WTC11 (cell line): Measurements from ENCODE around the gene ANO4. TPM values are rescaled to one million over a fixed set of nuclear protein-coding genes. Genes with fewer than 3 reads are reported as not detected.

Experiments
- ATAC-seq: fragments of 200-7000 bp; cut with Tn5 transposase; 2 replicates; pipeline ENCODE4 v1.10.0; 2021; ENCODE audit warnings: mild to moderate bottlenecking, moderate library complexity
- CTCF ChIA-PET: fragments of 300-600 bp; sonication (Branson Sonifier 250); formaldehyde crosslinking; loops from one replicate; lab custom pipeline; 2021; ENCODE audit warnings: antibody characterized with exemption; lab: Charles Lee
- POLR2A ChIA-PET: fragments of 350-600 bp; sonication (Branson Sonifier 250); formaldehyde crosslinking; loops from one replicate; lab custom pipeline; 2021; ENCODE audit warnings: antibody characterized with exemption; lab: Charles Lee
- DNase-seq: peaks from one replicate; pipeline ENCODE4 v3.0.0; 2021; ENCODE audit warnings: low spot score
- H3K27ac Mint-ChIP-seq: 2 replicates; pipeline ENCODE4 v1.8.0; 2021; ENCODE audit warnings: mixed read lengths
- H3K27me3 Mint-ChIP-seq: 2 replicates; pipeline ENCODE4 v1.8.0; 2021; ENCODE audit warnings: low read depth, mild to moderate bottlenecking, moderate library complexity, mixed read lengths
- H3K36me3 Mint-ChIP-seq: 2 replicates; pipeline ENCODE4 v1.8.0; 2021; ENCODE audit warnings: mixed read lengths
- H3K4me1 Mint-ChIP-seq: 2 replicates; pipeline ENCODE4 v1.8.0; 2022; ENCODE audit warnings: mixed read lengths
- H3K4me3 Mint-ChIP-seq: 2 replicates; pipeline ENCODE4 v1.8.0; 2021; ENCODE audit warnings: mild to moderate bottlenecking, moderate library complexity, mixed read lengths
- H3K9me3 Mint-ChIP-seq: 2 replicates; pipeline ENCODE4 v1.8.0; 2021; ENCODE audit warnings: mixed read lengths
- AFF4 ChIP-seq: sonication (generic); formaldehyde crosslinking; IDR thresholded peaks from 2 replicates; pipeline ENCODE4 v1.8.1; 2023; ENCODE audit warnings: mild to moderate bottlenecking, missing genetic modification reagents, borderline replicate concordance
- ATF2 ChIP-seq: sonication (generic); formaldehyde crosslinking; IDR thresholded peaks from 2 replicates; pipeline ENCODE4 v1.8.1; 2022; ENCODE audit warnings: low read depth, missing genetic modification reagents, borderline replicate concordance
- CBFB ChIP-seq: sonication (generic); formaldehyde crosslinking; IDR thresholded peaks from 2 replicates; pipeline ENCODE4 v1.8.1; 2022; ENCODE audit warnings: mild to moderate bottlenecking, low read depth, missing genetic modification reagents
- CDX4 ChIP-seq: fragments of 250-450 bp; sonication (Bioruptor Pico); IDR thresholded peaks from 2 replicates; pipeline ENCODE4 v1.9.0; 2021; ENCODE audit warnings: moderate library complexity, mild to moderate bottlenecking, inconsistent platforms, borderline replicate concordance
- CREB1 ChIP-seq: sonication (generic); formaldehyde crosslinking; IDR thresholded peaks from 2 replicates; pipeline ENCODE4 v1.8.0; 2023; ENCODE audit warnings: mild to moderate bottlenecking, missing genetic modification reagents
- E2F1 ChIP-seq: sonication (generic); formaldehyde crosslinking; IDR thresholded peaks from 2 replicates; pipeline ENCODE4 v1.8.0; 2022; ENCODE audit warnings: mild to moderate bottlenecking, missing genetic modification reagents
- ERG ChIP-seq: fragments of 250-450 bp; sonication (Bioruptor Pico); IDR thresholded peaks from 2 replicates; pipeline ENCODE4 v1.8.0; 2021; ENCODE audit warnings: mild to moderate bottlenecking
- HMGXB4 ChIP-seq: sonication (generic); formaldehyde crosslinking; IDR thresholded peaks from 2 replicates; pipeline ENCODE4 v1.8.1; 2023; ENCODE audit warnings: mild to moderate bottlenecking, moderate library complexity, missing genetic modification reagents
- JAZF1 ChIP-seq: fragments of 250-450 bp; sonication (Bioruptor Pico); IDR thresholded peaks from 2 replicates; pipeline ENCODE4 v1.9.0; 2021; ENCODE audit warnings: moderate library complexity, mild to moderate bottlenecking, inconsistent platforms
- MAX ChIP-seq: sonication (generic); formaldehyde crosslinking; IDR thresholded peaks from 2 replicates; pipeline ENCODE4 v1.8.0; 2022; ENCODE audit warnings: mild to moderate bottlenecking, missing genetic modification reagents
- OVOL2 ChIP-seq: fragments of 250-450 bp; sonication (Bioruptor Pico); IDR thresholded peaks from 2 replicates; pipeline ENCODE4 v1.9.0; 2021; ENCODE audit warnings: mild to moderate bottlenecking, borderline replicate concordance
- STAT6 ChIP-seq: sonication (generic); formaldehyde crosslinking; conservative IDR thresholded peaks from 2 replicates; pipeline ENCODE4 v1.8.1; 2023; ENCODE audit warnings: mild to moderate bottlenecking, low read depth, missing genetic modification reagents, moderate library complexity
- TP53 ChIP-seq: sonication (generic); formaldehyde crosslinking; IDR thresholded peaks from 2 replicates; pipeline ENCODE4 v1.8.1; 2023; ENCODE audit warnings: mild to moderate bottlenecking, missing genetic modification reagents
- ZBTB43 ChIP-seq: sonication (generic); formaldehyde crosslinking; IDR thresholded peaks from 2 replicates; pipeline ENCODE4 v1.8.1; 2023; ENCODE audit warnings: mild to moderate bottlenecking, missing genetic modification reagents
- ZNF219 ChIP-seq: sonication (generic); formaldehyde crosslinking; IDR thresholded peaks from 2 replicates; pipeline ENCODE4 v1.8.0; 2023; ENCODE audit warnings: missing genetic modification reagents, mild to moderate bottlenecking, borderline replicate concordance
- ZNF396 ChIP-seq: fragments of 250-450 bp; sonication (Bioruptor Pico); IDR thresholded peaks from 2 replicates; pipeline ENCODE4 v1.8.0; 2021; ENCODE audit warnings: mild to moderate bottlenecking, moderate library complexity, borderline replicate concordance
- ZNF423 ChIP-seq: fragments of 250-450 bp; sonication (Bioruptor Pico); IDR thresholded peaks from 2 replicates; pipeline ENCODE4 v2.1.2; 2022; ENCODE audit warnings: mild to moderate bottlenecking, moderate library complexity
- total RNA-seq: library from RNA; stranded (reverse); gene quantifications from 3 replicates; pipeline ENCODE4 v1.2.3, GENCODE V29; 2021

ANO4 gene
- total RNA-seq, 1 experiment from 2014 or later: 2.6 TPM

GRCh38 chr12:101115326-101115725, 320.8 kb downstream of the ANO4 start (continued):
- TF ChIP-seq CREB1 (CRISPR knock-in tag): no peak
- TF ChIP-seq ZNF396: no peak
- TF ChIP-seq ERG: no peak
- TF ChIP-seq ZBTB43 (CRISPR knock-in tag): no peak
- TF ChIP-seq, all 79 proteins: peak for 0

GRCh38 chr12:101116911-101117310, 322.3 kb downstream of the ANO4 start:
- peaks cover 12% of the 10 kb centered on the region for H3K9me3 Mint-ChIP-seq
- no peak overlapping the region for H3K4me3 Mint-ChIP-seq
- ATAC-seq (no peak), DNase-seq (no peak)
- ChIA-PET CTCF (no interaction called here), POLR2A (interaction anchor here (0.6 kb wide), 1 partner anchor 713 kb away, joined by 3 read pairs; no protein-coding TSS in a partner anchor)
- H3K4me1 Mint-ChIP-seq: no peaks in the 10 kb centered on the region
- no peaks in the 10 kb centered on the region for H3K27me3 Mint-ChIP-seq
- H3K36me3 Mint-ChIP-seq: no peaks in the 10 kb centered on the region
- no peak overlapping the region for H3K27ac Mint-ChIP-seq
- TF ChIP-seq CBFB: no peak
- TF ChIP-seq ATF2: no peak
- TF ChIP-seq OVOL2 (CRISPR knock-in tag): no peak
- no peak for TF ChIP-seq MAX
- no peak for TF ChIP-seq TP53 (CRISPR knock-in tag)
- no peak for TF ChIP-seq AFF4 (CRISPR knock-in tag)
- no peak for TF ChIP-seq ZBTB43 (CRISPR knock-in tag)
- no peak for TF ChIP-seq HMGXB4 (CRISPR knock-in tag)
- no peak for TF ChIP-seq ZNF219 (CRISPR knock-in tag)
- TF ChIP-seq E2F1: no peak
- no peak for TF ChIP-seq STAT6
- TF ChIP-seq JAZF1 (CRISPR knock-in tag): no peak
- TF ChIP-seq CDX4 (CRISPR knock-in tag): no peak
- TF ChIP-seq ZNF423 (CRISPR knock-in tag): no peak
